ELF-1 (cell line): ENCODE results near the gene METTL23.
A peak's percentile ranks its signal among the peaks of the same experiment; 100 is the strongest.

Experiments
- DNase-seq: peaks from one replicate; pipeline ENCODE4 v3.0.0-alpha.2; 2016; ENCODE audit warnings: low read depth, low spot score

The METTL23 gene, protein sequence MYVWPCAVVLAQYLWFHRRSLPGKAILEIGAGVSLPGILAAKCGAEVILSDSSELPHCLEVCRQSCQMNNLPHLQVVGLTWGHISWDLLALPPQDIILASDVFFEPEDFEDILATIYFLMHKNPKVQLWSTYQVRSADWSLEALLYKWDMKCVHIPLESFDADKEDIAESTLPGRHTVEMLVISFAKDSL

DNA sequence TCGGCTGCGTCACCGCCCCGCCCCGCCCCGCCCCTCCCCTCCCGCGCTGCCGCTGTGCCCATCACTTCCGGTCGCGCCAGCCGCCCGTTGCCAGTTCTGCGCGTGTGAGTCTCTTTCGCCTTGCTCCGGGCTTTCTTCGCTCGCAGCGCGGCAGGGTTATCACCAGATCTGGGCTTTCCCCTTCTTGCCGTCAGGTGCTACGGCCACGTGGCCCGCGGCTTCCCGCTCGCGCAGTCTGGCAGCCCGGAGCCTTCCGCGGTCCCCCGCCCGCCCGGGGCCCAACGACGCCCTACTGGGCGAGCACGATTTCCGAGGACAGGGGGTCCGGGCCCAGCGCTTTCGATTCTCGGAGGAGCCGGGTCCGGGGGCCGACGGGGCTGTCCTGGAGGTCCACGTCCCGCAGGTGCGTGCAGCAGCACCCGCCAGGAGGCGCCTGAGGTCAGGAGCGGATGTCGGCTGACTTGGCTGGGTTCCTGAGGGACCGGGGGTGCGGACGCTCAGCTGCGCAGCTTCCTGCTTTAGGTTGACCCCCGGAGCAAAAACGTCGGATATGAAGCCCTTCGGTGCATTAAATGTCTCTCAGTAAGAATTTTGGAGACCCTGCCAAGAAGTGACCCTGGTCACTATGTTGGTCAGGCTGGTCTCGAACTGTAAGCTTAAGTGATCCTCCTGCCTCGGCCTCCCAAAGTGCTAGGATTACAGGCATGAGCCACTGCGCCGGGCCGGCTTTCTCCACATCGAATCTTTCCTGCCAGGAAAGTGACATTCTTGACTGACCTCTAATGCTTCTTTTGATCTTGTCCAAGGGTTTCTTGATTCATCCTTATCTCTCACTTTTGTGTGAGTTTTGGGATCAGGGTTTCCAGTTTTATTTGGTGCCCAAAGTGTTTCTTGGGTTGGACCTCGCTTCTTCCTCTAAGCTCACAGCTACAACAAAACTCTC, at the start of gene METTL23:
Gene METTL23, plus strand, starts transcription at position 64 of the 943 bp plus-strand sequence. CDS start 2,872 bp downstream, outside the sequence.
- peak; percentile 77 for DNase-seq

DNA sequence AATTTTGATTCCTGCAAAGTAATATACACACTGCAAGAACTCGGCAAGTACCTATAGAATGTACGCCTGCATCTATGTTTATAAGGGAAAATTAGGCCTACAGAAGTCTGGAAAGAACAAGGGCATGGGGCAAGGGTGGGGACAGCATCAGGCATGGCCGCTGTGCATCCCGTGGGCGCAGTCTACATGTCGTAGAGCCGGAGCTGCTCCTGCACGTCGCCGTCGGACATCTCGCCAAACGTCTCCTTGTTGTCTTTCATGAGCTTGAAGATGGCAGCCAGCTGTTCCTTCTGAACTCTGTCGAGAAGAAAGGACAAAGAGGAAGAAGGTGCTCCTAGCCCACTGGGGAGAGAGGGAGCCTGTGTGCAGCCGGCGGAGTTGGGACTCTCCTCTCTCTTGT, 49.2 kb upstream of the METTL23 start:
- no peak for DNase-seq

DNA sequence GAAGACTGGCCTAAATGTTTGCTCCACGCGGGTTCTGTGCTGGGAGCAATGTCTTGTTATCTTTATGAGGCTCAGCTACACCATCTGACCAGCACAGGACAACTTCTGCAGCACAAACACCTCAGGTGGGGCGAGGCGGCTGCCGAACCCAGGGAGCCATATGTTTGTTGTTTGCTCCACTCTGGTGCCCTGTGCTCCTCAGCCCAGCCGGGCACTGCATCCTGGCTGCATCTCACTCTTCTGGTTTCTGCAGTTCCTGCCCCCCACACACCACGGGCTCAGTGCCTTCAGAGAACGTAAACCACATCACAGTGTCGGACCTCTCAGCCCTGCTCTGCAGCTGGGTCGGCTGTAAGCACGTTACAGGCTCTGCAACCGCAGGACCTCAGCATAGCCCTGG, 48.3 kb upstream of the METTL23 start:
- DNase-seq, result no peak

DNA sequence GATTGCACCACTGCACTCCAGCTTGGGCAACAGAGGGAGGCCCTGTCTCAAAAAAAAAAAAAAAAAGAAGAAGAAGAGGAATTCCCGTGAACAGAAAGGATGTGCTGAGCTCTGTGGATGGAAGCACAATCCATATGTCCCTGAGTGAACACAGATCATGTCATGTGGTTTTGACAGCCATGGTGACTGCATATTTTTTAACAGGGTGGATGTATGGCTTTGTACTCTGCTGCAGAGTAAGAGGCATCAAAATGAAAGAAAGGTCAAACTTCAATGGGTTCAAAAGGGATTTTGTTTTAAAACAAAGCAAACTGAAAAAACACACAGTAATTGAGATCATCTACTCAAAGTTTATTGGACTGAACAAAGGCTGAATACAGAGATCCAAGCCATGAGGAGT, 47.4 kb upstream of the METTL23 start:
- DNase-seq, result no peak

DNA sequence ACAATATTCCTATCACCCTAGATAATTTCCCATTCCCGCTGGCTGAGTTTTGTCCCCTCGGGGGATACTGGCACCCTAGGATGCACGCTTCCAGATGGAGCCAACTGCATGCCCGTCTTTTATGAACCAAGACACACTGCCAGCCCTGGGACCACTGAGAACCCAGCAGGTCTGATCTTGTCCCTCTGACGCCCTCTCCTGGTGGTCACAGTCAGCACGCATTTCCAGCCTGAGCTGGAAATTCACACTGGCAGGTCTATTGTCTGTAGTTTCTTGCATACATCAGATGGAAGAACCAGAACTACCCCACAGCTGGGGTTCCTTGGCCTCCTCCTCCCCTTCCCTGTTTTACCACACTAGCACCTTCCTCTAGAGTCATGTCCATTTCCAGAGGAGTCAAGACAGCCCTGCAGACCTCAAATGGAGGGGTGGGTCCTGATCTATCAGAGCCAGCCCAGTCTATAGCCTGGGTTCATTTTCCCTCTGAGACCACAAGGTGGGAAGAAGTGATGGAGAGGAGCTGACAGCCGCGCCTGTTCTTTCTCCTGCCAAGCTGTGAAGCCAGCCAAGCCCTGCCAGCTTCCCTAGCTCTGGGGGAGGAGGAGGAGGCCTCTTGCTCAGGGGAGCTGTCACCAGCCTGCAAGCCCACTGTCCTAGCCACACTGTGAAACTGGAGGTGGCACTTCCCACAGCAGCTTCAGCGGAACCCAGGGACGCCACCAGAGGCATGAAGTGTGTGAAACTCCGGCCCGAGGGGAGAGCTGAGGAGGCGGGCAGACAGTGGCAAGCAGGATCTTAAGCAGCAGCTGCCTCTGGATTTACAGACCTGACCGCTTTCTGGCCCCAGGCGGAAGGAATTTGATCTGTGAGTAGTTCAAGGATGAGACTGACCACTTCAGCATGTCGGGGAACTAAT, 45.2 kb upstream of the METTL23 start:
- peak; percentile 92 for DNase-seq

DNA sequence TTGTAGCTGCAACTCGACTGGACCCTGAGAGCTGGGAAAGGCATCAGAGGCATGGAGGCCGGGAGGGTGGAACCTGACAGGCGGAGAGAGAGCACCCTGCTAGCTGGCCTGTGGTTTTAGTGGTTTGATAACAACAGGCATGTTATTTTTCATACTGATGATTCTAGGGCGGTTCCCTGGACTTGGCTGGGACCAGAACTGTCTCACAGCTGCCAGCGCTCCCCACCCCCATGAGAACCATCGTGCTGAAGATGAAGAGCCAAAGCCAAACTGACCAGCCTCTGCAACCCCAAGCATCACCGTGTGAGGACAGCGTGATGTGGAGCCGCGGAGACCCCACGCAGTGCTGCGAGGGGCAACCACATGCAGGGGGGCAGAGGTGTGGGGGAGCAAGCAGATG, 44.3 kb upstream of the METTL23 start:
- no peak for DNase-seq

DNA sequence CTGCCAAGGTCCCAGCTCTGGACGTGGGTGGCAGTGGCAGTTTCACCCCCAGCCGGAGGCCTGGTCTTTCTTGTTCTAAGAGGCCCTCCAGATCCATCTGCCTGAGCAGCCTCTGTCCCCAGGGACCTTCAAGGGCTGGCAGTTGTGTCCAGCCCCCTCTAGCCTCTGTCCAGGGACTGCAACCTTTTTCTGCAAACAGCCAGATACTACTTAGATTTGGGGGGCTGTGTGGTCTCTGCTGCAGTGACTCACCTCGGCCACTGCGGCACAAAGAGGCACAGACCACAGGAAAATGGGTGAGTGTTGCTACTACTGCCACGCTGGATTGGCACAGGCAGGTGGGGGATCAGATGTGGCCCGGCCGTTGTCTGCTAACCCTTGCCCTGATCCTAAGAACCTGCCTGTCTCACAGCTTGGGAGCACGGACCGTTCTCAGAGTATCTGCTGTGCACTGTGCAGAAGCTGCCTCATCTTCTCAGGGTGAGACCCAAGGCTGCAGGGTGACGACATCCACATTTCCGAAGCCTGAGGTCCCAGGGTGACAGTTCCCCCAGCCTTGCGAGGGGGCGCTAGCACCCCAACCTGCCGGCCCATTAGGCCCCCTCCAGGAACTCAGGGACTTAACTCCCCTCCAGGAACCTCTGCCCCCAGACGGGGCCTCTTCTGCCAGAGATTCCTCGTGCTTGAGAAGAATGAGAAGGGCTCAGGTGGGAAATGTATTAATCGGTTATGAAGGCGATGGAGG, 43.5 kb upstream of the METTL23 start:
- no peak for DNase-seq

DNA sequence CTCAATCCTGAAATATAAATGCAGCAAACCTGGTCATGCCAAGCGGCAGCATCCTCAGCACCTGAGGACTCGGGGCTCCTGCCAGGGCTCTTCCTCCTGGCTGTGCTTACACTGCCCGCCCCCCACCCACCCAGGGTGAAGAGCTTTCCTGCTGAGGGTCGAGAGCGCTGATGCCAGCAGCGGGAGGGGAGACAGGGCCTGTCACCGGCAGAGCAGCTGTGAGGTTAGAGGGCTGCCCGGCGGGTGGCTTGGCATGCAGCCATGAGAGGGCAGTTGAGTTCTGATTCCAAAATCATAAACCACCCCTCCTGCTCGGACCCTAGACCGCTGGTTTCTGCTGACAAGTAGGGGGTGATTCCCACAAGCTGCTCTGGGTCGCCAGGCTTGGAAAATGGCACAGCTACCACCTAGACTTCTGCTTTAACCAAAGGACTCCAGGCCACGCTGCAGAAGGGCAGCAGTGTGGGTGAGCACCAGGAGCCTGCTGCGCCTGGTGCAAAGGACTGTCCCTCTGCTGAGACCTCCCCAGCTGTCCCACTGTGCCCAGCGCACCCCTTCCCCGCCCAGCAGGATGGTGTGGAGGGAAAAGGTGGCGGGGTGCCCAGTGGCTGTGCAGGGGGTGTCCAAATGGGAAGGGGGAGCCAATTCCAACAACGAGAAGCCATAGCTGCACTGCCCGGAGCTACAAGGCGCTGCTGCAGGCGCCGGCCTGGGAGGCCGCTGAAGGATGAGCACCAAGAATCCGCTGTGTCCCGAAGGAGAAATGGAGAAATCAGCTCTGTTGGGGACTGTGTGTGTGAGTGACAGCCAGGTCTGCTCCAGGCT, 42.5 kb upstream of the METTL23 start:
- DNase-seq, result no peak

DNA sequence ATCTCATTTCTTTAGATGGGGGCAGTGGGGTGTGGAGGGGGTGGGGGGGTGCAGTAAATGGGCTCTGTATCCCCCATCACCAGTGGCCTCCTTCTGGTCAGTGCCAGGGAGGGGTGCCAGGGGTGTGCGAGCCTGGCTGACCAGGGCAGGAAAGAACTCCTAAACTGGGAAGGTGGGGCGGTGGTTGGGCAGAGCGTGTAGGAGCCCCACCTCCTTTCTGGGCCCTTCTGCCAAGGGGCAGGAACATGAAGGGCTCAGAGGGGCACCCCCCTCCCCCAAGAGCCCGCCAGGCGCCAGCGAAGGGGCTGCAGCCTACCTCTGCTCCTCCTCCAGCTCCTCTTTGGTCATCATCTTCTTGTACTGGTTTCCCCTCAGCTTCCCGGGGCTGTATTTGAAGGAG, 41.9 kb upstream of the METTL23 start:
- no peak for DNase-seq

DNA sequence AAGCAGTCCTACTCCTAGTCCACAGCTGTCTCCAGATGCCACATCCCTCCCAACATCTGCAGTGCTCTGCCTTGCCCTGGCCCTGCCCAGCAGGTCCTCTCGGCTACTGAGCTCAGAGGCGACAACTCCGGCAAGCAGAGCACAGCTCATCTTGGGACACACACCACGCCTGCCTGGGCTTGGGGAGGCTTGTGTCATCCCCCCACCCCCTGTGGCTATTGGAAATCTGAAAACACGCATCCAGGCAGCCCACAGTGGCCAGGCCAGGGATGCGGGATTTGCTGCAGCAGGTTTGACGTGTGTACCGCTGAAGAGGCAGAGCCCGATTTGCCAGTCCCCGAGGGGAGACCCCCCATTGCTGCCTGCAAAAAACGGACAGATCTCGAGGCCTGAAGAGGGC, 41.3 kb upstream of the METTL23 start:
- DNase-seq, result no peak

DNA sequence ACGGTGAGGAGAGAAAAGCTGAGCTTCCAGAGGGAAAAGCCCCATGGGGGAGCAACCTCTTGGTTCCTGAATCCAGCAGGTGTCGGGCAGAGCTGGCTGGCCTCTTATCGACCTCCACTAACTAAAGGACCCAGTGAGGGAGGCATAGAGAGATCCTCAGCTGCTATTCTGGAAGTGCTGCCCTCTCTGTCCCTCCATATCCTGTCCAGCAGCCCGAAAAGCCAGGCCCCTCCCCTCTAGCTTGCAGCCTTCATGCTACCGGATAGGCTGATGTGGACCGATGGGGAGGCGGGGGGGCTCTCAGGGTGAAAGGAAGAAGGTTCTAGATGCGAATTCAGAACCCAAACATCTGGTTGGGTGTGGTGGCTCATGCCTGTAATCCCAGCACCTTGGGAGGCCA, 40.8 kb upstream of the METTL23 start:
- DNase-seq, result no peak

DNA sequence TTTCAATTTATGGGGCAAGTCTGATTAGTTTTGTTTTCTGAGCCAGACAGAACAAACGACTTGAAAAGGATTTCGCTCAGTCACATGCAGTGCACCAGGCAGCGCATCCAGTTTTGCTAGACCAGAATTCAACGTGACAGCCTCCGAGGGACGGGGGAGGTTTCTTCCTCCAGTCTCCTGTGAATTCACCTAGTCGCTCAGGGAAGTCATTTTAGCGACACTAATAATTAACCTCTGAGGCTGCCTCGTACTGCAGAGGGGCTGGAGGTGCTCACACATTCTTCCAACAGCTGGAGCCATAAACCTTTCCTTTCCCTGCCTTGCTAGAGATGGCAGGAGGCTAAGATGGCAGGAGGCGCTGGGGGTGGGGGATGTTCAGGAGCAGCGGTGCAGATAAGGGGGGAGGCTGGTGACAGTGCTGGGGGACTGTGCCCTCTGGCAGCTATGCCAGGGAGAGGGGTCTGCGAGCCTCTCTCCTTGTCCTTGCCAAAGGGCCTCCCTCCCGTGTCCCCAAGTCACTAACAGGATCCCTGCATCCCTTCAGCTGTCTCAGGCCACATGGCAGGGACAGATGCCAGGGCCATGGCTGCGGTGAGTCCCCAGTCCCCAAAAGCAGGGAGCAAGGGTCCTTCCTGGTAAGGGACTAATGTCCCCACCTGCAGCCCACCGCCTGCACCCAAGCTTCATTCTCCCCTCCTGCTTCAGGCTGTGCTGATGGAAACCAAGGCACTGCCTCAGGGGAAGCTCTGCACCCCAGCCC, 39.9 kb upstream of the METTL23 start:
- no peak for DNase-seq

DNA sequence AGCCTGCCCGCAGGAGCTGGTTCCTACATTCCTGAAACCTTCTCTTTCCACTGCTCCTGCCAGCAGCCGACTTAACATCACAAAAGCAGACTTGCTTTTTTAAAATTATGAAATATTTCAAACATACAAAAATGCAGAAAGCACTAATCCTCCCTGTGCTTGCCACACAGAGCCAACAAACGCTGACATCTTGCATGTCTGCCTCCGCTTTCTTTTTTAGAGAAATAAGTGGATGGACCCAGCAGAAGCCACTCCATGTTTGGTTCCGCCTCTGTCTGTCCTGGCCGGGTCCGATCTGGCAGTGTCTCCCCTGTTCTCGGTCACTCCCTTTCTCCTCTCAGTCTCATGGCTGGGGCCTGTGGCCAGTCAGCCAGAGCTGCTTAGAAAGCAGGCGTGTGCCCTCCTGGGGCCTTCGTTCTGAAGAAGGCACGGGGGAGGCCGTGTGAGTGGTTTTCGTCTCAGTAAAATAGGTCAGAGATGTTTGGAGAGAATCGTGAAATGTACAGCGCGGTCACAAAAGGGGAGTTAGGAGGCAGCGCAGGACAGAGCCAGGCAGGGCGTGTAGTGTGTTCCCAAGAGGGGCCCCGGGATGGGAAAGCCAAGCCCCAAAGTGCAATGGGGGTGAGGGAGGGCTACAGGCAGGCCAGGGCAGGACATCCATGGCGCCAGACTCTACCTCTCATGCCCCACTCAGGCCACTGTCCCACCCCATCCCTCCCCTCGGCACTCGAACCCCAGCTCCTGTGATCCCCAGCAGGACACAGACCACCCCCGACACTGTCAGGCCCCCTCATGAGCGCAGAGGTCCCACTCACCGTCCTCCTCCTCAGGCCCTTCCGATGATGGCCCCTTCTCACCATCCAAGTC, 39.1 kb upstream of the METTL23 start:
- DNase-seq, result no peak

DNA sequence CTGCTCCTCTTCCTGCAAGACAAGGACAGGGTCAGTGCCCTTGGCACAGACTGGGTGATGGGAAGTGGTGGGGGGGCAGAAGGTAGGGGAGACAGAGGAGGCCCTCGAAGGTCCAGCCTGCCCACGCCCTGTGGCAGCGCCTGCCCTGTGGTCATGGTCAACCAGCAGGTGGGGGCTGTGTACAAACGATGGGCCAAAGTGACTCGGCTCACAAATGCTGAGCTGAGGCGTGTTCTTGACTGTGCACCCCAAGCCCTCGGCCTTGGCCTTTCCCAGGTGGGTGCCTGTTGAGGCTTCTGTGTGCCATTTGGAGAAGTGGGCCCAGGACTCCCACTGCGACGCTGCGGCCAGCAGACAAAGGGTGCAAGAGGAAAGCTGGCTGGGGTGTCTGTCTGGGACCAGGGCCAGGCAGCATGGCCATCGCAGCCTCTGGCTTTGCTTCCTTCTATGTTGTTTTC, 38.4 kb upstream of the METTL23 start:
- DNase-seq, result no peak

DNA sequence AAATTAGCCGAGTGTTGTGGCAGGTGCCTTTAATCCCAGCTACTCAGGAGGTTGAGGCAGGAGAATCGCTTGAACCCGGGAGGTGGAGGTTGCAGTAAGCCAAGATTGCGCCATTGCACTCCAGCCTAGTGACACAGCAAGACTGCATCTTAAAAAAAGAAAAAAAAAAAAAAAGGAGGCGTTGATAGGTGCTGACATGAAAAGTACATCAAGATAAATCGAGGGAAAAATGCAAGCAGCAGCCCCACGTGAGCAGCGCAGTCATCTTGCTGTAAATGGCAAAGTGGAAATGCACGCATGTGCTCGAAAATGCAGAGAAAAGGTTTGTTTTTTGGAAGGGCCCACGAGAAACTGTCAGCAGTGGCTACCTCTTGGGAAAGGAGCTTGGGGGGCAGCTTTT, 36.8 kb upstream of the METTL23 start:
- DNase-seq, result no peak

DNA sequence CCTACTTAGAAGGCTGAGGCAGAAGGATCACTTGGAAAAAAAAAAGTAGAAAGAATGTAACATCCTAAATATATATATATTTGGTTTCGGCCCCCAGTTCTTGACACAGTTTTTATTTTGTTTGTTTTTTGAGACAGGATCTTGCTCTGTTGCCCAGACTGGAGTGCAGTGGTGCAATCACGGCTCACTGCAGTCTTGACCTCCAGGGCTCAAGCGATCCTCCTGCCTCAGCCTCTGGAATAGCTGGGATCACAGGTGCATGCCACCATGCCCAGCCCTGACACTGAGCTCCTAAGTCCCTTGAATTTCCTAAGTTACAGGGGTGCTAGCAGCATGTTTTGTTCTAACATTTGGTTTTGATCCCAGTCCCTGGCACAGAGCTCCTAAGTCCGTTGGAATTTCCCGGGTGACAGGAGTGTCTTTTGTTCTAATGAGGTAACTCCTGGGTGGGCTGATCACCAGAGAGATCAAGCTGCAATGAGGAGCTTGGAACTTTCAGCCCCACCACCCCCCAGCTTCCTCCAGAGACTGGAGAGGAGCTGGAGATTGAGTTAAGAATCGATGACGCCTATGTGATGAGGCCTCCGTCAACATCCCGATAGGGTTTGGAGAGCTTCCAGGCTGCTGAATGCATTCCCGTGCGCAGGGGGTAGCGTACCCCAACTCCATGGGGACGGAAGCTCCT, 35.9 kb upstream of the METTL23 start:
- DNase-seq, result no peak

DNA sequence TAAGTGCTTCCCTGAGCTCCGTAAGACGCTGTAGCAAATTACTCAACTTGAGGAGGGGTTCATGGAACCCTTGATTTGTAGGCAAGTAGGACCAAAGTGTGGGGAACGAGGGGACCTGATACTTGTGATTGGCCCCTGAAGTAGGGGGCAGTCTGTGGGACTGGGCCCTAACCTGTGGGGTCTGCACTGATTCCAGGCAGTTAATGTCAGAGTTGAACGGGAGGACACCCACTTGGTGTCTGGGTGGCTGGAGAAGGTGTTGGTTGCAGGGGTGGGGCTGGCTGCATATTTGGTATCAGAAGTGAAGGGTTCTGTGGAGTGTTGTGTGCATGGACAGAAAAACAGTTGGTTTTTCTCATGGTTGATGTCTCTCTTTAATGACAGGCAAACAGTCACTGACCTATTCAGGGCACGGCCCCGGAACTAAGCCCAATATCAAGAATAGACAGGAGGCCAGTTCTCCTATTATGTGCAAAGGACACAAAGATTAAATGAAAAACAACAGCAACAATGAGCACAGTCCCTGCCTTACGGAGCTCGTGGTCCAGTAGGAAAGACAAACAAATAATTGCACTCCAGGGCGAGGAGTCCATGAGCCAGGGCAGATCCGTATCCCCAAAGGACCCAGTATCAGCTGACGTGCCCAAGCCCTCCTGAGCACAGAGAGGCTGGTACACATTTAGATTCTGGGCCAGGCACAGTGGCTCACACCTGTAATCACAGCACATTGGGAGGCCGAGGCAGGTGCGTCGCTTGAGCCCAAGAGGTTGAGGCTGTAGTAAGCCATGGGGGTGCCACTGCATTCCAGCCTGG, 35.1 kb upstream of the METTL23 start:
- no peak for DNase-seq
